HEK293 (cell line): ENCODE measurements around the gene PHF21A.
A peak's percentile ranks its signal among the peaks of the same experiment; 100 is the strongest.

Experiments
- GLI4 ChIP-seq: fragments of 450-650 bp; formaldehyde crosslinking; IDR thresholded peaks from 2 replicates; pipeline ENCODE4 v1.5.1; 2016; ENCODE audit warnings: missing biosample characterization, missing genetic modification characterization
- HOXD13 ChIP-seq: sonication (generic); formaldehyde crosslinking; IDR thresholded peaks from 2 replicates; pipeline ENCODE4 v1.8.0; 2022; ENCODE audit warnings: missing genetic modification reagents, borderline replicate concordance
- KLF16 ChIP-seq: fragments of 450-650 bp; formaldehyde crosslinking; IDR thresholded peaks from 2 replicates; pipeline ENCODE4 v1.5.1; 2017; ENCODE audit warnings: missing biosample characterization, missing genetic modification characterization
- KLF17 ChIP-seq: fragments of 450-650 bp; formaldehyde crosslinking; IDR thresholded peaks from 2 replicates; pipeline ENCODE4 v1.5.1; 2016; ENCODE audit warnings: missing biosample characterization, missing genetic modification characterization
- KLF7 ChIP-seq: fragments of 450-650 bp; formaldehyde crosslinking; IDR thresholded peaks from 2 replicates; pipeline ENCODE4 v1.5.1; 2016; ENCODE audit warnings: missing biosample characterization, missing genetic modification characterization, borderline replicate concordance
- KLF8 ChIP-seq: fragments of 450-650 bp; formaldehyde crosslinking; IDR thresholded peaks from 2 replicates; pipeline ENCODE4 v1.5.1; 2016; ENCODE audit warnings: missing biosample characterization, missing genetic modification characterization
- SCRT2 ChIP-seq: fragments of 450-650 bp; formaldehyde crosslinking; IDR thresholded peaks from 2 replicates; pipeline ENCODE4 v1.5.1; 2016; ENCODE audit warnings: missing biosample characterization, missing genetic modification characterization
- ZNF169 ChIP-seq: fragments of 450-650 bp; formaldehyde crosslinking; IDR thresholded peaks from 2 replicates; pipeline ENCODE4 v1.5.1; 2016; ENCODE audit warnings: missing biosample characterization, missing genetic modification characterization
- ZNF174 ChIP-seq: fragments of 450-650 bp; formaldehyde crosslinking; IDR thresholded peaks from 2 replicates; pipeline ENCODE4 v1.5.0; 2017; ENCODE audit warnings: missing biosample characterization, mild to moderate bottlenecking, missing genetic modification characterization
- ZNF24 ChIP-seq: fragments of 450-650 bp; formaldehyde crosslinking; IDR thresholded peaks from 2 replicates; pipeline ENCODE4 v1.5.1; 2016; ENCODE audit warnings: missing biosample characterization, missing genetic modification characterization
- ZNF248 ChIP-seq: fragments of 450-650 bp; formaldehyde crosslinking; IDR thresholded peaks from 2 replicates; pipeline ENCODE4 v1.5.1; 2017; ENCODE audit warnings: missing biosample characterization, missing genetic modification characterization
- ZNF292 ChIP-seq: fragments of 450-650 bp; formaldehyde crosslinking; IDR thresholded peaks from 2 replicates; pipeline ENCODE4 v1.5.1; 2016; ENCODE audit warnings: low read depth, missing biosample characterization, missing genetic modification characterization, borderline replicate concordance
- ZNF335 ChIP-seq: fragments of 450-650 bp; formaldehyde crosslinking; conservative IDR thresholded peaks from 2 replicates; pipeline ENCODE4 v1.5.1; 2016; ENCODE audit warnings: missing biosample characterization, missing genetic modification characterization
- ZNF366 ChIP-seq: fragments of 450-650 bp; formaldehyde crosslinking; conservative IDR thresholded peaks from 2 replicates; pipeline ENCODE4 v1.5.1; 2016; ENCODE audit warnings: missing biosample characterization, missing genetic modification characterization
- ZNF48 ChIP-seq: fragments of 450-650 bp; formaldehyde crosslinking; IDR thresholded peaks from 2 replicates; pipeline ENCODE4 v1.5.1; 2016; ENCODE audit warnings: missing biosample characterization, missing genetic modification characterization
- ZNF513 ChIP-seq: fragments of 450-650 bp; IDR thresholded peaks from 2 replicates; pipeline ENCODE4 v1.5.1; 2018; ENCODE audit warnings: missing biosample characterization, missing genetic modification characterization
- ZNF518A ChIP-seq: fragments of 450-650 bp; formaldehyde crosslinking; conservative IDR thresholded peaks from 2 replicates; pipeline ENCODE4 v1.5.1; 2016; ENCODE audit warnings: low read depth, missing biosample characterization, missing genetic modification characterization
- ZNF530 ChIP-seq: fragments of 450-650 bp; formaldehyde crosslinking; IDR thresholded peaks from 2 replicates; pipeline ENCODE4 v1.5.1; 2016; ENCODE audit warnings: low read depth, missing biosample characterization, missing genetic modification characterization
- ZNF623 ChIP-seq: fragments of 450-650 bp; formaldehyde crosslinking; IDR thresholded peaks from 2 replicates; pipeline ENCODE4 v1.5.1; 2016; ENCODE audit warnings: missing biosample characterization, missing genetic modification characterization
- ZNF677 ChIP-seq: fragments of 450-650 bp; IDR thresholded peaks from 2 replicates; pipeline ENCODE4 v1.5.0; 2018; ENCODE audit warnings: missing biosample characterization, mild to moderate bottlenecking, missing genetic modification characterization, moderate library complexity
- ZNF701 ChIP-seq: fragments of 450-650 bp; formaldehyde crosslinking; IDR thresholded peaks from 2 replicates; pipeline ENCODE4 v1.5.1; 2016; ENCODE audit warnings: missing biosample characterization, missing genetic modification characterization
- ZNF785 ChIP-seq: fragments of 450-650 bp; formaldehyde crosslinking; IDR thresholded peaks from 2 replicates; pipeline ENCODE4 v1.5.1; 2016; ENCODE audit warnings: missing biosample characterization, missing genetic modification characterization
- TF ChIP-seq, protein P1 (sequence below): fragments of 450-650 bp; formaldehyde crosslinking; IDR thresholded peaks from 2 replicates; pipeline ENCODE4 v1.5.1; 2016; ENCODE audit warnings: missing biosample characterization, missing genetic modification characterization
- TF ChIP-seq, protein P2 (sequence below): fragments of 450-650 bp; formaldehyde crosslinking; IDR thresholded peaks from 2 replicates; pipeline ENCODE4 v1.5.0; 2017; ENCODE audit warnings: missing biosample characterization, missing genetic modification characterization, borderline replicate concordance
- TF ChIP-seq, protein P3 (sequence below): fragments of 450-650 bp; IDR thresholded peaks from 2 replicates; pipeline ENCODE4 v1.5.1; 2018; ENCODE audit warnings: missing biosample characterization, mild to moderate bottlenecking, missing genetic modification characterization

Gene PHF21A

GRCh38 chr11:45899448-45900174 is 221.6 kb downstream of the PHF21A start (continued):
- no peak for TF ChIP-seq ZNF518A (tag by site-specific recombination)
- peak; percentile 95 for TF ChIP-seq ZNF335 (tag by site-specific recombination)
- TF ChIP-seq, protein P1, sequence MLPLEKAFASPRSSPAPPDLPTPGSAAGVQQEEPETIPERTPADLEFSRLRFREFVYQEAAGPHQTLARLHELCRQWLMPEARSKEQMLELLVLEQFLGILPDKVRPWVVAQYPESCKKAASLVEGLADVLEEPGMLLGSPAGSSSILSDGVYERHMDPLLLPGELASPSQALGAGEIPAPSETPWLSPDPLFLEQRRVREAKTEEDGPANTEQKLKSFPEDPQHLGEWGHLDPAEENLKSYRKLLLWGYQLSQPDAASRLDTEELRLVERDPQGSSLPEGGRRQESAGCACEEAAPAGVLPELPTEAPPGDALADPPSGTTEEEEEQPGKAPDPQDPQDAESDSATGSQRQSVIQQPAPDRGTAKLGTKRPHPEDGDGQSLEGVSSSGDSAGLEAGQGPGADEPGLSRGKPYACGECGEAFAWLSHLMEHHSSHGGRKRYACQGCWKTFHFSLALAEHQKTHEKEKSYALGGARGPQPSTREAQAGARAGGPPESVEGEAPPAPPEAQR (tag by site-specific recombination), result no peak
- 0 out of 2 replicates have a peak, but pooled peaks have one; percentile 36 for TF ChIP-seq KLF17 (tag by site-specific recombination)
- no peak; the same call in 1 of the 2 replicates for TF ChIP-seq KLF16 (tag by site-specific recombination)
- TF ChIP-seq ZNF530 (tag by site-specific recombination), result no peak
- TF ChIP-seq, protein P2, sequence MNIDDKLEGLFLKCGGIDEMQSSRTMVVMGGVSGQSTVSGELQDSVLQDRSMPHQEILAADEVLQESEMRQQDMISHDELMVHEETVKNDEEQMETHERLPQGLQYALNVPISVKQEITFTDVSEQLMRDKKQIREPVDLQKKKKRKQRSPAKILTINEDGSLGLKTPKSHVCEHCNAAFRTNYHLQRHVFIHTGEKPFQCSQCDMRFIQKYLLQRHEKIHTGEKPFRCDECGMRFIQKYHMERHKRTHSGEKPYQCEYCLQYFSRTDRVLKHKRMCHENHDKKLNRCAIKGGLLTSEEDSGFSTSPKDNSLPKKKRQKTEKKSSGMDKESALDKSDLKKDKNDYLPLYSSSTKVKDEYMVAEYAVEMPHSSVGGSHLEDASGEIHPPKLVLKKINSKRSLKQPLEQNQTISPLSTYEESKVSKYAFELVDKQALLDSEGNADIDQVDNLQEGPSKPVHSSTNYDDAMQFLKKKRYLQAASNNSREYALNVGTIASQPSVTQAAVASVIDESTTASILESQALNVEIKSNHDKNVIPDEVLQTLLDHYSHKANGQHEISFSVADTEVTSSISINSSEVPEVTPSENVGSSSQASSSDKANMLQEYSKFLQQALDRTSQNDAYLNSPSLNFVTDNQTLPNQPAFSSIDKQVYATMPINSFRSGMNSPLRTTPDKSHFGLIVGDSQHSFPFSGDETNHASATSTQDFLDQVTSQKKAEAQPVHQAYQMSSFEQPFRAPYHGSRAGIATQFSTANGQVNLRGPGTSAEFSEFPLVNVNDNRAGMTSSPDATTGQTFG (tag by site-specific recombination), result no peak
- TF ChIP-seq ZNF48, result no peak
- TF ChIP-seq ZNF623, result no peak
- TF ChIP-seq ZNF248 (tag by site-specific recombination), result no peak
- no peak for TF ChIP-seq GLI4 (tag by site-specific recombination)
- no peak for TF ChIP-seq ZNF174 (tag by site-specific recombination)
- TF ChIP-seq ZNF701 (tag by site-specific recombination), result no peak
- TF ChIP-seq ZNF24, result no peak
- no peak for TF ChIP-seq ZNF513 (tag by site-specific recombination)
- TF ChIP-seq ZNF677 (tag by site-specific recombination), result no peak
- no peak for TF ChIP-seq ZNF169 (tag by site-specific recombination)
- no peak for TF ChIP-seq SCRT2 (tag by site-specific recombination)
- no peak; the same call in 1 of the 2 replicates for TF ChIP-seq KLF7 (tag by site-specific recombination)
- TF ChIP-seq ZNF366 (tag by site-specific recombination), result no peak
- TF ChIP-seq KLF8 (tag by site-specific recombination), result peak; percentile 69; the same call in 1 of the 2 replicates
- no peak for TF ChIP-seq ZNF292 (tag by site-specific recombination)
- no peak for TF ChIP-seq ZNF785 (tag by site-specific recombination)
- no peak for TF ChIP-seq HOXD13 (CRISPR knock-in tag)
- TF ChIP-seq, protein P3, sequence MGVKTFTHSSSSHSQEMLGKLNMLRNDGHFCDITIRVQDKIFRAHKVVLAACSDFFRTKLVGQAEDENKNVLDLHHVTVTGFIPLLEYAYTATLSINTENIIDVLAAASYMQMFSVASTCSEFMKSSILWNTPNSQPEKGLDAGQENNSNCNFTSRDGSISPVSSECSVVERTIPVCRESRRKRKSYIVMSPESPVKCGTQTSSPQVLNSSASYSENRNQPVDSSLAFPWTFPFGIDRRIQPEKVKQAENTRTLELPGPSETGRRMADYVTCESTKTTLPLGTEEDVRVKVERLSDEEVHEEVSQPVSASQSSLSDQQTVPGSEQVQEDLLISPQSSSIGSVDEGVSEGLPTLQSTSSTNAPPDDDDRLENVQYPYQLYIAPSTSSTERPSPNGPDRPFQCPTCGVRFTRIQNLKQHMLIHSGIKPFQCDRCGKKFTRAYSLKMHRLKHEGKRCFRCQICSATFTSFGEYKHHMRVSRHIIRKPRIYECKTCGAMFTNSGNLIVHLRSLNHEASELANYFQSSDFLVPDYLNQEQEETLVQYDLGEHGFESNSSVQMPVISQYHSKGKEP (tag by site-specific recombination), result no peak
